PFSK-1 (cell line): ENCODE measurements around the gene KMT2D.

Source experiments
- POLR2AphosphoS5 ChIP-seq: IDR thresholded peaks from 2 replicates; pipeline ENCODE4 v1.6.1; 2012; ENCODE audit warnings: low read depth, mild to moderate bottlenecking, control low read depth, low read length, moderate library complexity
- TAF1 ChIP-seq: IDR thresholded peaks from 2 replicates; pipeline ENCODE4 v1.6.1; 2012; ENCODE audit warnings: low read length, control low read depth, borderline replicate concordance; ENCODE audit not compliant: insufficient read depth

DNA sequence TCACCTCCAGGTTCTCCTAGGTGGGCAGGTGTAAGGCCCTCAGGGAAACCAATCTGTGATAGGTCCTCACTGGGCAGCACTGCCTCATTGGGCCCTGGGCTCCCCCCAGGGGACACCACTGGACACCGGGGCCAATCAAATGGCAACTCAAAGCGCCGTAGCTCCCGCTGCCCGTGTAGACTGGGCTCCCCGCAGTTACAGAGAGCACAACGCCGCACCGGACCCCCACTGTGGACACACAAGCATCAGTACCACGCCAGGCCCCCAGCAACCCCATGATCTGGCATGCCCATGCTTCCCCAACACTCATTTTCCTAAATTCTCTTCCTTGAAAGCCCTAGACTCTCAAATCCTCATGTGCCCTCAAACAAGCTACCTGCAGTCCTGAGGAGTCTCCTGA lies 6.1 kb downstream of the KMT2D start:
- TF ChIP-seq TAF1 (no peak), POLR2AphosphoS5 (no peak)
